HG02588 (cell line): ENCODE results near the gene CACNG6.
"Not testable (repeated sequence)": the region's sequence is repeated elsewhere in the genome, so short reads cannot be mapped to it uniquely, and the experiment has no call there.

Experiments
- ATAC-seq: cut with Tn5 transposase; IDR thresholded peaks from one replicate; pipeline ENCODE4 v1.9.1; 2021; ENCODE audit warnings: mild to moderate bottlenecking, moderate library complexity; ENCODE audit not compliant: unreplicated experiment

The CACNG6 gene

DNA sequence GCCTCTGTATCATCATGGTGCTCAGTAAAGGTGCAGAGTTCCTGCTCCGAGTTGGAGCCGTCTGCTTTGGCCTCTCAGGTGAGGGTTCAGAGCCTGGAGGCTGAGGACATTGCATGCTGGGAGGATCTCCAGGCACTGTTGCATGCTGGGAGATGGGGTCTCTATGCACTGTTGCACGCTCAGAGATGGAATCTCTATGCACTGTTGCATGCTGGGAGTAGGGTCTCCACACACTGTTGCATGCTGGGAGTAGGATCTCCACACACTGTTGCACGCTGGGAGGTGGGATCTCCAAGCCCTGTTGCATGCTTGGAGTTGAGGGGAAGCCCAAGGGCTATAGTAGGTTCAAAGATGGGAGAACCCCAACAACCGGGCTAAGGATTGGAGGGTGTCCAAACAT, 8.3 kb downstream of the CACNG6 start:
- no peak for ATAC-seq

DNA sequence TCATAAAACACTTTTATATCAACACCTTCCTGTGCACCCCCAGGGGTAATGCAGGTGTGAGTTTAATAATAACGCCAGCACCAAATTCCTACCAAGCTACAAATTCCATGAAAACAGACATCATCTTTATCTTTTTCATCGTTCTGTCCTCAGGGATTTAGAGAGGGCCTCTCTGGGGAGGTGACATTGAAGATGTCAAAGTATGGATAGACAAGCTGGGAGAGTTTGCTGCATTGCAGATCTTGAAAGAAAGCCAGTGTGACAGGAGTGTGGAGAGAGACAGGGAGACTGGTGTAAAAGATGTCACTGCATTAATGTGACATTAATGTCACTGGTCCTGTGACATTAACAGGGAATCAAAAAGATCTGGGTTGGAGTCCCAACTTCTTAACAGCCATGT, 10.1 kb downstream of the CACNG6 start:
- no peak for ATAC-seq

DNA sequence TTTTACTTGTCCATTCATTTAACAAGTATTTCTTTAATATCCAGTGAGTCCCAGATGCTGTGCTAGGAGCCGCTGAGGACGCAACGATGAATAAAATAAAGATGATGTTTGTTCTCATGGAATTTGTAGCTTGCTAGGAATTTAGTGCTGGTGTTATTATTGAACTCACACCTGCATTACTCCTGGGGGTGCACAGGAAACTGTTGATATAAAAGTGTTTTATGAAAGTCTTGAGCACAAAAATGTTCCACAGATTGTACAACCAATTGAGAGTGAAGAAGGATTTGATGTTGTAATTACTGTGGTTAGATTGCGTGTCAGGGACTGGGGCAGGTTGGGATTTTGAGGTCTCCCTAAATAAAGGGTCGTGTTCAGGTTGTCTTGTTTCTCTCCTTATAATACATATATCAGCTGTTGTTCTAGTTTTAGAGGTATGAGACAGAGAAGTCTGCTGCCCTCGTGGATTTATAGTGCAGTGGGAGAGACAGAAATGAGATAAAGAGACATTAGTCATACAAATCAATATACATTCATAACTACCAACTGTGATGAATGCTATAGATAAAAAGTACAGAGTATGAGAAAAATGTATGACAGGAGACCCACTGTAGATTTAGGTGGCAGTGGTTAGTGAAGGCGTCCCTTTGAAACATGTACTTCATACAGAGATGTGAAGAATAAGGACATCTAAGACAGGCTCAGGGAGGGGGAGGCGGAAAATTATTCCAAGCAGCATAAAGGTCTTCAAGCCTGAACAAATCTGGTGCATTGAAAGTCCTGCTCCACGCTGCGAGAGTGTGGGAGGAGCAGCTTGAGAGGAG, 11.3 kb downstream of the CACNG6 start:
- no peak for ATAC-seq

DNA sequence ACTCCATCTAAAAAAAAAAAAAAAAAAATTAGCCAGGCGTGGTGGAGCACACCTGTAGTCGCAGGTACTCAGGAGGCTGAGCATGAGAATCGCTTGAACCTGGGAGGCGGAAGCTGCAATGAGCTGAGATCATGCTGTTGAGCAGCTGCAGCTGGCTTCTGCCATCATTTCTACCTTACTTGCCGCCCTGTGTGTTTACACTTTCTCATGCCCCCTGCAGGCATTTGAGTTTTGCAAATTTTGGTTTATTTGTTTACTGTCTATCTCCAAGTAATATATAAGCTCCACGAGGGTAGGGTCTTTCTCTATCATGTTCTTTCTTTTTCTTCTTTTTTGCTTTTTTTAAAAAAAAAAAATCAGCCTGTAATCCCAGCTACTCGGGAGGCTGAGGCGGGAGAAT, 18.0 kb downstream of the CACNG6 start:
- ATAC-seq = no peak

DNA sequence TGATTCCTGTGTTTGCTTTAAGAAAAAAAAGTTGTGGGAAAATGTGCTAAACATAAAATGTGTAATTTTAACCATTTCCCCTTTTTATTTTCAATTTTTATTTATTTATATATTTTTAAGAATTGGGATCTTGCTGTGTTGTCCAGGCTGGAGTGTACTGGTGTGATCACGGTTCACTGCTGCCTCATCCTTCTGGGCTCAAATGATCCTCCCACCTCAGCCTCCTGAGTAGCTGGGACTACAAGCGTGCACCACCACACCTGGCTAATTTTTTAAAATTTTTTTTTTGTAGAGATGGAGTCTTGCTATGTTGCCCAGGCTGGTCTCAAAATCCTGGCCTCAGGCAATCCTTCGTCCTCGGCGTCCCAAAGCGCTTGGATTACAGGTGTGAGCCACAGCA, 19.0 kb downstream of the CACNG6 start:
- no peak for ATAC-seq

DNA sequence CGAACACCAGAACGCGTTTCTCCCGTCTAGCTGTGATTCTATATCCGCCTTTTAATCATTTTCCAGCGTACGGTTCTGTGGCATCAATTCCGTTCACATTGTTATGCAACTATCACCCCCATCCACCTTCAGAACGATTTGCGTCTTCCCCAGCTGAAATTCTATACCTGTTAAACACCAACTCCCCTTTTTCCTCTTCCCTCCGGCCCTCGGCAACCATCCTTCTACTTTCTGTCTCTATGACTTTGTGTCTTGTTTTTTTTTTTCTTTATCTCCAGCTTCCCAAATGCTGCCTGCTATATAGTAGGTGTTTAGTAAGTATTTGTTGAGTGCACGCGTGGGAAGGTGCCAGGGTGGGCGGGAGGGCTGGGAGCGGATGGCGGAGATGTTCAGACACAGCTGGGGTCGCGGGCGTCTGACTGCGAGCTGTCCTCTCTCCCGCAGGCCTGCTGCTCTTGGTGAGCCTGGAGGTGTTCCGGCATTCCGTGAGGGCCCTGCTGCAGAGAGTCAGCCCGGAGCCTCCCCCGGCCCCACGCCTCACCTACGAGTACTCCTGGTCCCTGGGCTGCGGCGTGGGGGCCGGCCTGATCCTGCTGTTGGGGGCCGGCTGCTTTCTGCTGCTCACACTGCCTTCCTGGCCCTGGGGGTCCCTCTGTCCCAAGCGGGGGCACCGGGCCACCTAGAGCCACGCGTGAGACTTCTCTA, 20.2 kb downstream of the CACNG6 start:
- ATAC-seq = no peak

DNA sequence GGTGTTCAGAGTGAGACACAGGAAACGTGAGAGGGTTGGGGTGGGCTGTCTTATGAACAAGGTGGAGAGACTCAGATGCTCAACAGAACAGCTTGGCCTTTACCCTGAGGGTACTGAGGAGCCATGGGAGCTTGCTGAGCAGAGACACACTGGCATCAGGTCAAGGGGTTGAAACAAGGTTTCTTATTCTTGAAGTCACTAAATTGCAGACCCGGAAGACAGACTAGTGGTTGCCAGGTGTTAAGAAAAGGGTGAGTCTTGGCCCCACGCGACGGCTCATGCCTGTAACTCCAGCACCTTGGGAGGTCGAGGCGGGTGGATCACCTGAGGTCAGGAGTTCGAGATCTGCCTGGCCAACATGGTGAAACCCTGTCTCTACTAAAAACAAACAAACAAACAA, 22.4 kb downstream of the CACNG6 start:
- no peak for ATAC-seq

DNA sequence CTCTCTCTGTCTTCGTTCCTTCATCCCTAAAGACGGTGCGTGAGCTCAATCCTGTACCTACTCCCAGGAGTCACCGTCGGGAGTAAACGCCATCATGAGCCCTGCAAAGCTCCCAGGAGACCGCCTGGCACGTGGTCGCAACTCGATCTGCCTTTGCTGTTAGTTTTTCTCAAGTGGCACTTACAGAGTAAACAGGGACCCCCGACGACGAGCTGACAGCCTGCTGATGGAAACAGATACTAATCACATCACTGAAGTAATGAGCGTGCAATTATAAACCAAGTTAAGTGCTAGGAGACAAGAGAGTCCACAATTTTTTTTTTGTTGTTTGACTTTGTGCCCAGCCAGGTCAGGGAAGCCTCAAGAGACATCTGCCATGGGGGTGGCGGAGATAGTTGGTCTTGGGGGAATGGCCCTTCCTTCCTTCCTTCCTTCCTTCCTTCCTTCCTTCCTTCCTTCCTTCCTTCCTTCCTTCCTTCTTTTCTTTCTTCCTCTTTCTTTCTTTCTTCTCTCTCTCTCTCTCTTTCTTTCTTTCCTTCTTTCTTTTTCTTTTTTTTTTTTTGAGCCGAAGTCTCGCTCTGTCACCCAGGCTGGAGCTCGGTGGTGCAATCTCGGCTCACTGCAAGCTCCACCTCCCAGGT, 23.6 kb downstream of the CACNG6 start:
- ATAC-seq = no peak

DNA sequence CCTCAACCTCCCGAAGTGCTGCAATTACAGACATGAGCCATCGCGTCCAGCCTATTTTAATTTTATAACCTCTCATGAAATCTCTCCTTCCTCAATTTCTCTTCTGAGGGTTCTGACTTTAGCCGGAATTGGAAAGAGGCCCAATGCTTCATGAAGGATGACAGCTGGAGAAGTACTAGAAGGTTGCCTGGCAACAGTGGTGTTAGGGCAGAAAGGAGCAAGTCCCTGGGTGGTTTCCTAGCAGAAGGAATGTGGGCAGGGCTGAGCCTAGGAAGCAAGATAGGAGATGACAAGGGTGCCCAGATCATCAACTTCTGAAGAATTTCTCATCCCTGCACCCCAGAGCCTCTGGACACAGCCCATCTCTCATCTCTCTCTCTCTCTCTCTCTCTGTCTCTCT, 25.8 kb downstream of the CACNG6 start:
- no peak for ATAC-seq

DNA sequence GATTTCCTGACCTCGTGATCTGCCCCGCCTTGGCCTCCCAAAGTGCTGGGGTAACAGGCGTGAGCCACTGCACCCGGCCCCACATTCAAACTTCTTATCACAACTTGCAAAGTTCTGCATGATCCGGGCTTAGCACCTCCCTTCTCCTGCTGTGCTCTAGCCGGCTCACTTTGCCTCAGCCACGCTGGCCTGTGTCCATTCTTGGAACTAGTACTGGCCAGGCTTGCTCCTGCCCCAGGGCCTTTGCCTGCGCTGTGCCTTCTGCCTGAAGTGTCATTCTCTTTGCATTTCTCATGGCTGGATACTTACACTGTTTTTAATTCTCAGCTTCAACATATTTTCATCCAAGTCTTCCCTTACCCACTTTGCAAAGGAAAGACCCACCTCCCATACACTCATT, 29.9 kb downstream of the CACNG6 start:
- no peak for ATAC-seq

DNA sequence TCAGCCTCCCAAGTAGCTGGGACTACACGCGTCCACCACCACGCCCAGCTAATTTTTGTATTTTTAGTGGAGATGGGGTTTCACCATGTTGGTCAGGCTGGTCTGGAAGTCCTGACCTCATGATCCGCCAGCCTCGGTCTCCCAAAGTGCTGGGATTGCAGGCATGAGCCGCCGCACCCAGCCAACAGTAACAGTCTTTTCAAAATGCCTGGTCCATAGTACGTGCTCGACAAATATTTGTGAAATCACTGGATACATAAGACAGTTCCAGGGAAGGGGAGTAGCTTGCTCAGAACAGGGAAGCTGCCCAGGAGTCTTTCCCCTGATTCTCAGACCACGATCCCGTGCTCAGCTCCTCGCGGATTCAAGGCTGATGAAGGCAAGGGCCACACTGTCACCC, 30.5 kb downstream of the CACNG6 start:
- ATAC-seq = no peak

DNA sequence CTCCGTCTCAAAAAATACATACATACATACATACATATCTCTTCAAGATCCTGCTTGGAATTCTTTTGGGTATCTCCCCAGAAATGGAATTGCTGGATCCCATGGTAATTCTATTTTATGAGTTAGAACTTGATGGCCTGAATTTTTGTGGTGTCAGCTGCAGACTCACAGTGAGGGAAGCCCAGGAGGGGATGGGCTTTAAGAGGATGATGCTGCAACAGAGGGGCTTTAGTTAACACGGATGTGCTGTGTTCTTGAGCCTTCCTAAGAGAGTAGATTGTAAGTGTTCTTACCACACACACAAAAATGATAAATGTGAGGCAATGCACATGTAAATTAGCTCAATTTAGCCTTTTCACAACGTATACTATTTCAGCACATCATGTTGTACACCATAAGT, 31.8 kb downstream of the CACNG6 start:
- no peak for ATAC-seq

DNA sequence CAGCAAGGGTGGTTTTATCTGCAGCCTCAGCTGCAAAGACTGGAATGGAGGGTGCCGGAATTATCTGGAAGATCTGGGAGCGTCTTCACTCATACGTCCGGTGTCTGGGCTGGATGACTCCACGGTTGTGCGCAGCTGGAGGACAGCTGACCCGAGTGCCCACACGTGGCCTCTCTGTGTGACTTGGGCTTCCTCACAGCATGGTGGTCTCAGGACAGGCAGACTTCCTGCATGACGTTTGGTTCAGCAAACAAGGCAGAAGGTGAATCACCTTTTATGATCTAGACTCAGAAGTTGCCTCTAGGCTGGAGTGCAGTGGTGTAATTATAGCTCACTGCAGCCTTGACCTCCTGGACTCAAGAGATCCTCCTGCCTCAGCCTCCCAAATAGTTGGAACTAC, 33.2 kb downstream of the CACNG6 start:
- ATAC-seq = no peak

DNA sequence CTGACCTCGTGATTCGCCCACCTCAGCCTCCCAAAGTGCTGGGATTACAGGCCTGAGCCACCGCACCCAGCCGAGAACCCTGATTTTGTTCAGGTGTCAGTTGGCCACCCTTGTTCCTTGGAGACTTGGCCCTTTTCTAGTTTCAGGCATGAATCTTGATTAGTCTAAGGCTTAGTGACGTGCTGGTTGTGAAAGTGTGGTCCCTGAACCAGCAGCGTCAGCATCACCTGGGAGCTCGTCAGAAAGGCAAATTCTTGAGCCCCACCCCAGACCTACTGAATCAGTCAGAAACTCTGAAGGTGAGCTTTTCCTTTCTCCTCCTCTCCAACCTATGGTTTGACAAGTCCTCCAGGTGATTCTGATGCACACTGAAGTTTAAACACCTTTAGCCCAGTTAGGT, 35.2 kb downstream of the CACNG6 start:
- no peak for ATAC-seq

DNA sequence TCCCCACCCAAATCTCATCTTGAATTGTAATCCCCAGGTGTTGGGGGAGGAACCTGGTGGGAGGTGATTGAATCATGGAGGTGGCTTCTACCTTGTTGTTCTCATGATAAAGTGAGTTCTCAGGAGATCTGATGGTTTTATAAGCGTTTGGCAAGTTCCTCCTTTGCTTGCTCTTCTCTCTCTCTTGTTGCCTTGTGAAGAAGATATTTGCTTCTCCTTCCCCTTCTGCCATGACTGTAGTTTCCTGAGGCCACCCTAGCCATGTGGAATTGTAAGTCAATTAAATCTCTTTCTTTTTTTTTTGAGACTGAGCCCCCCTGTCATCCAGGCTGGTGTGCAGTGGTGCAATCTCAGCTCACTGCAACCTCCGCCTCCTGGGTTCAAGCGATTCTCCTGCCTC, 37.9 kb downstream of the CACNG6 start:
- ATAC-seq = no peak

DNA sequence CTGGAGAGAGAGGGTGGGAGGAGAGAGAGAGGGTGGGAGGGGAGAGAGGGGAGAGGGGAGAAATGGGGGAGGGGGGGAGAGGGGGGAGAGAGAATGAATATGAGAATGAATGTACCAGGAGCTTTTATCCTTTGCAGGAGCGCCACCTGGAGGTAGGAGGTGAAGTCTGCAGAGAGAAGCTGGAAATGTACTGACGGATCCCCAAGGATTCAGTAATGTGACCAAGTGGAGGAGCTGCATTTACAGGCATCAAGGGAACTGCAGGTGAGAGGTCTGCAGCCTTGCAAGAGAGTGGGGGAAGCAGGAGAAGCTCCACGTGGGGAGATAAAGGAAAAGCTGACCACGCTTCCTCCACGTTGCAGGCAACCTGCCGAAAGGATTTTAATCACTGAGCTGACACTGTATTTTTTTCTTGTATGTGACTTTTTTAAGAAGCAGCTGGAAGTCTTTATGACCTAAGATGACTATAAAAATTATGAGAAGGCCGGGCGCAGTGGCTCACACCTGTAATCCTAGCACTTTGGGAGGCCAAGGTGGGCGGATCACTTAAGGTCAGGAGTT, 38.6 kb downstream of the CACNG6 start:
- no peak for ATAC-seq

DNA sequence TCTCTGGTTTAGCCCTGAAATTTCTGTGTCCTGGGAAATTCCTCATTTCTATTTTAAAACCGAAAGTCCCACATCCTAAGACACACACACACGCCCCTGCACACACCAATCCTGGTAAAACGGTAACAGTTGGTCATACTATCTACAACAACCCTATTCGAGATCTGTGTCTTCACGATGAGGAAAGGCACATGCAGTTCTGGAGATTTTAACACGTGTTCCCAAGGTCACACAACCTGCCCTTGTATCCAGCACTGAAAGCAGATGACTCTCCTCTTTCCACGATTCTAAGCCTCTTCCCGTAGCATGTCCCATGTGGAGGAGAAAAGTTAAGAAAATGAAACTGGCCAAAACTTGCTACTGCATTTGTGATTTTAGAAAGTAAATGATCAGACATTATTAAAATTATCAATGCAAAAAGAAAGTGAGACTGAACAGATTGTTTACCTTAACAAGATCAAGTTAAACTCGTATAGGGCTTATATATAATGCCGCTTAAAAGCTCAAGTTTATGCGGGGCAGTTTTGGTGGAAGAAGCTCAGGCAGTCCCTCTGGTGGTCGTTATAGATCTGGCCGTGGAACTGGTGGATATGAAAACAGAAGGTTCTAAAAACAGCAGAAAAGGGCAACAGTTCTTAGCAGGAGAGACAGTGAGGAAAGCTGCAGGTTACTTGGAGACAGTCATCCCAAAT, 39.6 kb downstream of the CACNG6 start:
- ATAC-seq = no peak

DNA sequence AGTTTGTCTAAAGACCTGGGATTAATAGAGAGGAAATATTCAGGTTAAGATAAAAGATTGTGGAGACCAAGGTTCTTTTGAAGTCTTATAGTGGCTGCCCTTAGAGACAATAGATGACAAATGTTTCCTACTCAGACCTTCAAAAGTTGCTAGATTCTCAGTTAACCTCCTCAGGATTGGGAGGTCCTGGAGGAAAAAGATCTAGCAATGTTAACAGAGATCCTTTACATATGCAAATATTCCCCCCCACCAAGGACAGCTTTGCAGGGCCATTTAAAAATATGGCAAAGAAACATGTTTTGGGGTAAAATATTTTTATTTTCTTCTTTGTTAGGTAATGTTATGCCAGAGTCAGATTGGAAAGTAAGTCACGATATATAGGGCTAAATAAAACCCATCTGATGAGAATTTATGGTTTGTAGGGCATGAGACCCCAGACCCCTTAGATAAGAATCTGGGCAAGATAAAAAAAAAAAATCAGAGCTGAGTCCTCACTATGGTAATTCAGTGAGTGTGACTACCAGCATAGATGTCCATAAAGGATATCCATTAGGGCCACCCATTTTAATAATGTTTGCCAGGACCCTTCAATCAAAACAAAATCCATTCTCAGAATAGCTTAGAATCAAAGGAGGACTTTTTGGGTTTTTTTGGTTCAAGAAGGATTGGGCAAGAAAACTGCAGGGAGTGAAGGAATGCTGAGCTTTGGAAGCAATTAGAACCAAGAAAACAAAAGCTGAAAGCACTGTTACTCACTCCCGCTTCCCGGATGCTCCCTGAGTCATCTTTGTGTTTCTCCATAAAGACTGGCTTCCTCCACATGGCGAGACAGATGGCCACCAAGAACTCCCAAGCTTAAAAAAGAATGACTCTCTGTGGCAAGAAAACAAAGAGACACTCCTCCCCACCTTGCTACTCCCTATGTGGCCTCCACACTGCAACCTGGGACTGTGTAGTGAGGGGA, 44.1 kb downstream of the CACNG6 start:
- ATAC-seq = no peak

DNA sequence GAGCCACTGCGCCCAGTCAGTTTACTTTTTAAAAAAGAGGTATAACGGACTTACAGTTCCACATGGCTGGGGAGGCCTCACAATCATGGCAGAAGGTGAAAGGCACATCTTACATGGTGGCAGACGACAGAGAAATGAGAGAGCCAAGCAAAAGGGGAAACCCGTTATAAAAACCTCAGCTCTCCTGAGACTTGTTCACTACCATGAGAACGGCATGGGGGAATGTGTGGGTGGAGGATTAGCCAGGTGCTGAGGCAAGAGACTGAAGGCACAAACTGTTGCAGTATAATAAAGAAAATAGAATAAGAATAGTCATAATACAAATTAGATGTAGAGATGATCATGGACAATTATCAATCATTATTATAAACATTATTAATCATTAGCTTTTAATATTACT, 45.1 kb downstream of the CACNG6 start:
- ATAC-seq = not testable (repeated sequence)

DNA sequence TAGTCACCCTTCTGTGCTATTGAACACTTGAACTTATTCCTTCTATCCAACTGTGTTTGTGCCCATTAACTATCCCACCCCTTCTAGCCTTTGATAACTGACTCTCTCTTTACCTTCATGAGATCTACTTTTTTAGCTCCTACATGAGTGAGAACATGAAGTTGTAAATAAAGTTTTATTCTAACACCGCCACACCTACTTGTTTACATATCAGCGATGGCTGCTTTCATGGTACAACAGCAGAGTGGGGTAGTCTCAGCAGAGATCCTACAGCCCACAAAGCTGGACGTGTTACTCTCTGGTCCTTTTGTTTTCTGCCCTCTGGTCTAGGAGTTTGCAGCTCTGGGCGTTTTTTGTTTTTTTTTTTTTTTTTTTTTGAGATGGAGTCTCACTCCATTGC, 48.6 kb downstream of the CACNG6 start:
- no peak for ATAC-seq
